AG04449 (cell line): ENCODE results near the gene UBALD1.

Experiments used
- CTCF ChIA-PET: fragments of 350-600 bp; formaldehyde crosslinking; extraction: SDS; loops from one replicate; lab custom pipeline; 2021; ENCODE audit warnings: antibody characterized with exemption; lab: Yijun Ruan, JAX
- POLR2A ChIA-PET: fragments of 400-600, 350-600 bp; formaldehyde crosslinking; extraction: SDS; loops from one replicate; lab custom pipeline; 2020; ENCODE audit warnings: antibody characterized with exemption, inconsistent platforms; lab: Yijun Ruan, JAX
- DNase-seq: peaks from one replicate; pipeline ENCODE4 v3.0.0-alpha.2; 2010; ENCODE audit warnings: low read depth, low spot score
- H3K4me3 ChIP-seq: 2 replicates; pipeline ENCODE4 v1.5.1; 2011; ENCODE audit warnings: low read depth, mild to moderate bottlenecking, control low read depth, low read length
- TF ChIP-seq, protein P1 (sequence below): IDR thresholded peaks from one replicate; pipeline ENCODE4 v1.5.1; 2011; ENCODE audit warnings: mild to moderate bottlenecking, moderate library complexity, low read length, control low read depth, inconsistent platforms; ENCODE audit not compliant: insufficient read depth; ENCODE audit errors: missing control alignments

The UBALD1 gene

DNA sequence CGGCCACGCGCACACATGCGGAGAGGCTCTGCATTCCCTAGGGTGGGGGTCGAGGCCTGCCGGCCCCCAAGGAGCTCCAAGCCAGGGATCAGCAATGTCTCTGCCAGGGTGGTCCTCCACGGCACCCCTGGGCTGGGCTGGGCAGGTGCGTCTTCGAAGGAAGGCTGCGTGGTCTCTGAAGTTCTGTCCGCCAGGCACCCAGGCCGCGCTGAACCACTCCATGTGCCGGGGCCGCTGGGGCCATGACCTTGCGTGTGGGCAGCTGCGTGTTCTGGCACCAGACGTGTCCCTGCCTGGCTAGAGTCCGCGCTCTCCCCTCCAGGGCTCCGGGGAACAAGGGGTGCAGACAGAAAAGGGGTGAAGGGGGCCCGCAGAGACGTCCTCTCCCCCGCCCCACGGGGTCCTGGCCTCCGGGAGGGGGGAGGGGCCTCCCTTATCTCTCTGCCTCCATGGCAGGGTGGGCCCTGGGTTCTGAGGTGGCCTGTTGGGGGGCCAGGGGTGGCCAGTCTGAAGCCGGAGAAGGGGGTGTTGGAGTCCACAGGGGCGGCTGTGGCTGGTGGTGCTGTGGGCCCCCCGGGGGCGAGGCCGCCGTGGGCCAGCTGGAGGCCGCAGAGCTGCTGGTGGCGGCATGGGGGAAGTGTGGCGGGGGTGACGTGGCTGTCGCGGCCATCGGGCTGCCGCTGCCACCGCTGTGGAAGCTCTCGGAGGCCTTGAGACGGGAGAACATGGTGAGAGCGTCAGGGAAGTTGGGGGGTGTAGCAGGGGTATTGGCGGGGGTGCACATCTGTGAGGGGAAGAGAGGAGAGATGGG is 5.3 kb downstream of the UBALD1 start:
- ChIA-PET POLR2A (no interaction called here), CTCF (interaction anchor here (0.8 to 3.0 kb wide), 2 partner anchors 12 to 15 kb away, joined by 3 to 14 read pairs; partner anchors contain the start of gene MGRN1)
- TF ChIP-seq, protein P1, sequence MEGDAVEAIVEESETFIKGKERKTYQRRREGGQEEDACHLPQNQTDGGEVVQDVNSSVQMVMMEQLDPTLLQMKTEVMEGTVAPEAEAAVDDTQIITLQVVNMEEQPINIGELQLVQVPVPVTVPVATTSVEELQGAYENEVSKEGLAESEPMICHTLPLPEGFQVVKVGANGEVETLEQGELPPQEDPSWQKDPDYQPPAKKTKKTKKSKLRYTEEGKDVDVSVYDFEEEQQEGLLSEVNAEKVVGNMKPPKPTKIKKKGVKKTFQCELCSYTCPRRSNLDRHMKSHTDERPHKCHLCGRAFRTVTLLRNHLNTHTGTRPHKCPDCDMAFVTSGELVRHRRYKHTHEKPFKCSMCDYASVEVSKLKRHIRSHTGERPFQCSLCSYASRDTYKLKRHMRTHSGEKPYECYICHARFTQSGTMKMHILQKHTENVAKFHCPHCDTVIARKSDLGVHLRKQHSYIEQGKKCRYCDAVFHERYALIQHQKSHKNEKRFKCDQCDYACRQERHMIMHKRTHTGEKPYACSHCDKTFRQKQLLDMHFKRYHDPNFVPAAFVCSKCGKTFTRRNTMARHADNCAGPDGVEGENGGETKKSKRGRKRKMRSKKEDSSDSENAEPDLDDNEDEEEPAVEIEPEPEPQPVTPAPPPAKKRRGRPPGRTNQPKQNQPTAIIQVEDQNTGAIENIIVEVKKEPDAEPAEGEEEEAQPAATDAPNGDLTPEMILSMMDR: no peak
- no peak overlapping the region for H3K4me3 ChIP-seq
- DNase-seq: no peak

DNA sequence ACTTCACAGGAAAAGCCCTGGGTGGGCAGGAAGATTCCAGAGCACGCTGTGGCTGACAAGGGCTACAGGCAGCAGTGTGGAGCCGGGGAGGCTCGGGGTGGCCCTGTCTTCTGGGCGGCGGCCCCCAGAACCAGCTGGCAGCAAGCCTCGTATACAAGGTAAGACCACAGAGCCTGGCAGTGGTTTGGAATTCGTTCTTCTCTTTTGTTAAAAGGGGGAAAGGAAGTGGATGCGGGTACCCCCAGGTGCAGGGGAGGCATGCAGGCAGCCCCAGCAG is 6.0 kb downstream of the UBALD1 start:
- ChIA-PET POLR2A (no interaction called here), CTCF (interaction anchor here (0.8 to 3.0 kb wide), 4 partner anchors 12 to 60 kb away, joined by 3 to 14 read pairs (median 4); partner anchors contain the start of gene MGRN1)
- DNase-seq: no peak
- TF ChIP-seq, protein P1: no peak
- no peak overlapping the region for H3K4me3 ChIP-seq

DNA sequence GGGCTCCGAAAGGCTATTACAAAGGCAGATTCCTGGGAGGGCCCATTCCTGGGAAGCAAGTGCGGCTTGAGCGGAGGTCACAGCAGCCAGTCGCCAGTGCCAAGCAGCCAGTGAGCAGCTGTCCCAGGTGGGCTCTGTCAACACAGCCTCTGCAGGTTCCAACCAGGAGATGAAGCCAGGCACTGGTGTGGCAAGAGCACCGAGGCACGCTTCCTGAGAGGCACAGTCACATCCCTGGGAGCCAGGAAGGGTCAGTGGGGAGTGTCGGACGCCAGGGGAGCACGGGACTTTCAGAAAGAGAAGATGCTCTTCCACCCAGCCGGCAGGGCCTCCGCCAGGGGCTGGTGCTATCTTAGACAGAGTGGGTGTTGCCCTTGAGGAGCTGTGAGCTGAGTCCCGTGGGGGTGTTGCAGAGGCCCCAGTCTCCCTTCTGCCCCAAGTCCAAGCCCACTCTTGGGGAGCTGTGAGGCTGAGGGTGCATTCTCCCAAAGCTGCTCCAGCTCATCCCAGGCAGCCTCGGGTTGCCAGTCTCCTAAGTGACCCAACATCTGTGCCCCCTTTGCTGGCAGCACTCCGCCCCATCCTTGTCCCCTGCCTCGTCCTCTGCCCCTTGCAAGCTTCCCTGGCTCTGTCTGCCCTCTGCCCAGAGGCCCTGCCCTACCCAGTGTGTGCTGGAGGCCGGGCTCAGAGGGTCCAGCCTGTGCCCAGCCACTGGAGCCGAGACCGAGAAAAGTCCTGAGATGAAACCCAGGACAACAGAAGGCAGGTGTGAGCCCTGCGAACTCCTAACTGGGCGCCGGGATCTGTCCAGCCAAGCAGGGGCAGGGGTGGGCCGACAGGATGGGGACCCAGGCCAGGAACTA is 6.6 kb downstream of the UBALD1 start:
- ChIA-PET CTCF (interaction anchor here (0.8 to 3.0 kb wide), 4 partner anchors 11 to 60 kb away, joined by 3 to 14 read pairs (median 4); partner anchors contain the start of gene MGRN1), POLR2A (no interaction called here)
- TF ChIP-seq, protein P1: no peak
- DNase-seq: no peak
- H3K4me3 ChIP-seq: no peak overlapping the region

DNA sequence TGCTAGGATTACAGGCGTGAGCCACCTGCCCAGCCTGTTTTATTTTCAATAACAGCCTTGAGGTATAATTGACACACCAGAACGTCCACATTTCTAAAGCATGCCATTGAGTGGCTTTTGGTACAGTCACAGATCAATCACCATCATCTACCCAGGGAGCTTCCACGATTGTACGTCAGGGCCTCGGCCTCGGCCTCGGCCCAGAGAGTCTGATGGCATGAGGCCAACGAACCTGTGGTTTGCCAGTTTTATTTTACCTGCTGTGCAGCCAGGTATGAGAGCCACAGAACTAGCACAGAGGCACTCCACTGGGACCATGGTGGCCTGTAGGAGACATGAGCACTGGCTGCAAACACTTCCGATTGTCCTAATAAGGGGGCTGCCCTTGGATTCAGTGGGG is 8.3 kb downstream of the UBALD1 start:
- ChIA-PET CTCF (interaction anchor here (1.5 kb wide), 1 partner anchor 18 kb away, joined by 4 read pairs; the partner anchor contains the start of gene MGRN1), POLR2A (no interaction called here)
- TF ChIP-seq, protein P1: no peak
- no peak for DNase-seq
- no peak overlapping the region for H3K4me3 ChIP-seq

DNA sequence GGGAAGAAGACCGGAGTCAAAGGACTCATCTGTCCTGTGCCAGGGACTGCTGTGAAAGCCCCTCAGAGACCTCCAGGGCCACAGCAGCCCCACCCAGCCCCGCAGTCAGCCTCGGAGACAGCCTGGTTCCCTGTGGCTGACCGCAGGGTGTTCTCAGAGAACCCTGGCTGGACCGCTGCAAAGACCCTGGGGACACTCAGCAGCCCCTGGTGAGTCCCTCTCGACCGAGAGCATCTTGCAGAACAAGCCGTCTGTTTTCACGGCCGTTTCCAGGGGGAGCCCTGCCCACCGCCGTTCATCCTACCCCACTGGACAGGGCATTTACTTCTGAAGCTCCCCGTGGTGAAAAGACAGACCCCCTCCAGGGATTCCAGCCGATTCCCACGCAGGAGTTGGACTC is 10.3 kb downstream of the UBALD1 start:
- TF ChIP-seq, protein P1: no peak
- POLR2A ChIA-PET: no interaction called here
- no peak overlapping the region for H3K4me3 ChIP-seq
- CTCF ChIA-PET: interaction anchor here (1.3 kb wide), 1 partner anchor 19 kb away, joined by 3 read pairs; no protein-coding TSS in a partner anchor
- no peak for DNase-seq
